Activated CD8-positive, alpha-beta memory T cell treated with anti-CD3 and anti-CD28 coated beads for 1 hour (primary cell): ENCODE results near the gene NCAPH2.

Experiments used
- DNase-seq, 2 donors: peaks; one replicate each; pipeline ENCODE4 v3.0.0-alpha.2; 2020; ENCODE audit warnings: low read depth in 1 of 2; ENCODE audit errors: extremely low read depth in 1 of 2

NCAPH2 gene

DNA sequence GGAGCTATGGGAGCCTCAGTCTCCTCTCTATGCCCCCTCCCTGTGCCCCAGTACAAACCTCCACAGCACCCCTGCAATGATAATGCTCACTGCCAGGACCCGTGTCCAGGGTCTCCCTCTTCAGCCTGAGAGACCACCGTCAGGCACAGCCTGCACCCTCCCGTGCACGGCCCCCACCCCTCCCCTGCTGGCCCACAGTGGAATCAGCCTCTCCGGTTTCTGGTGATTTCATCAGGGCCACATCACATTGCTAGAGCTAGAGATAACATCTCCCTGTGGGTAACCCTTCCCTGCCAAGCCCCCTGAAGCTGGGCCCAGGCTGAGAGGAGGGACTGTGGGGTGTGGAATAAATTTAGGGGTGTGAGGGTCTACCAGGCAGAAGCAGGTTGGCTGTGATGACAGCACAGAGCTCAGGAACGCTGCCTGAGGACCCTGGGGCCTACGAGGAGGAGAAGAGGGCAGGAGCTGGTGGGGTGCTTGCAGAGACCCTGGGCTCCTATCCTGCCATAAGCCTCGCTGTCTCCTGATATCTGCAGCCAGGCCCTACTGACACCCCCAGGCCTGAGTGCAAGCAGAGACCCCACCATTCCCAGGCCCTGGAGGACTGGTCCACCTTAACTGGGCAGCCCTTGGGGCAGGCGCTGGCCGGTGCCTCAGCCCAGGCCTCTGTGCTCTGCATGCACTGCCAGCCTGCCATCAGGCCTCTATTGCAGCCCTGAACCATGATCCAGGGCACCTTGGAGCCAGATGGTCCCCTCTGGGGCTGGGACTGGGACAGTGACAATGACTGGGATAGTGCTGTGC is 37.7 kb downstream of the NCAPH2 start, which contains the start of gene KLHDC7B:
Gene KLHDC7B (plus strand): TSS at position 378 of the 804 bp plus-strand sequence. CDS start 345 bp downstream, at position 723.
- no peak for DNase-seq

DNA sequence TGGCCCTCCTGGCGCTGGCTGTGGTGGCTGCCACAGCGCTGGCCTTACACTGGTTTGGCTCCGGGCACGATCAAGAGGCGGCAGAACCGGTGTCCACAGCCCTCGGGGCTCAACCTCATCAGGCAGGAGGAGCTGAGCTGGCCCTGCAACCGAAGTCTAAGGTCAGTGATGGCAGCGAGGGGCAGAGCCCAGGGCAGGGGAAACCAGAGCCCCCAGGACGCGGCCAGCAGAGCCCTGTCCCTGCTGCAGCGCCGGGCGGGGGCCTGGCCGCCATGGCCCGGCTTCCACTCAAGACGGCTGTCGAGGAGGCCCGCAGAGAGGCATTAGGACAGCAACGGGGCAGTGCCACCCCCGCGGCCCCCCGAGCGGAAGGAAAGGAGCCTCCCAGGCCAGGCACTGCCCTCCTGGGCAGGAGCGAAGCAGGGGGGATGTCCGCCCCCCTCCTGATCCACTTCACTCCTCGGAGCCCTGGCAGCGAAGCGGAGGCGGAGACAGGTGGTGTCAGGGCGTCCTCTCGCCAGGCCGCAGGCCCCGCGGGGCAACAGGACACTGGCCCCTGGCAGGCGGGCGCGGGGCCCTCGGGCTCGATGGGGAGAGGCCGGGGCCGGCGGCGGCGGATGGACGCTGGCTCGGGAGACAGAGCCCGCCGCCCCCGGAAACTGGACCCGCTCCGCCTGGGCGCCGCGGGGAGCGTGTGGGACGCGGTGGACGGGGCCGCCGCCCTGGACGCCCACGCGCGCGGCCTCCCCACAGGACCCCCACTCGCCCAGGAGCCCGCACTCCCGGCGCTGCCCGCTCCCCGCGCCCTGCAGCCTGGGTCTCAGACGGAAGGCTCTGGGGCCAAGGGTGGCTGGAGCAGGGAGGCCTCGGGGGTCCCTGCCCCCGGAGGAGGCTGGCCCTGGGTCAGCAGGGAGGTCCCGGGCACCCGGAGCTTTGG is 38.6 kb downstream of the NCAPH2 start:
- no peak for DNase-seq

DNA sequence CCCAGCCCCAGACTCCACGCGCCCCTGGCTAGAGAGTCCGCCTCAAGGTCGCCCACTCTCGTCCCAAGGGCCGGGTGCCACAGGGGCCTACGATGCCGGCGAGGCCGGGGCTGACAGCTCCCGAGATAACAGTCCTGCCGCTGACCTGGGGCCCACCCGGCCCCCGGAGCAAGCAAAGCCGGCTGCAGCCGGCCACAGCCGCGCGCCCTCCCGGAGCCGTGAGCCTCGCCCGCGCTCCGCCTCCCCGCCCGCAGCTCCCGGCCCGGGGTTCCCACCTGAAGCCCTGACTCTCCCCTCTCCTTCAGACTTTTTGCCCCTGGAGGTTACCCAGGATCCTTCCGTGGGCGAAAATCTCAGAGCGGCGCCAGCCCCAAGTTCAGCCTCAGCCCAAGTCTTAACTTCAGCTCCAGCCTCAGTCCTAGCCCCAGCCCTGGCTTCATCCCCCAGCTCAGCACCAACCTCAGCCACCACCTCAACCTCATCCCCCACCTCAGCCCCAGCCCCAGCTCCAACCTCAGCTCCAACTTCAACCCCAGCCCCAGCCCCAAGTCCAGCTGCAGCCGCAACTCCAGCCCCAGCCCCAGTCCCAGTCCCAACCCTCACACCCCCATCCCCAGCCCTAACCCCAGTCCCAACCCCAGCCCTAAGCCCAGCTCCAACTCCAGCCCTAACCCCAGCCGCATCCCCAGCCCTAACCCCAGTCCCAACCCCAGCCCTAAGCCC is 39.4 kb downstream of the NCAPH2 start:
- DNase-seq = no peak

DNA sequence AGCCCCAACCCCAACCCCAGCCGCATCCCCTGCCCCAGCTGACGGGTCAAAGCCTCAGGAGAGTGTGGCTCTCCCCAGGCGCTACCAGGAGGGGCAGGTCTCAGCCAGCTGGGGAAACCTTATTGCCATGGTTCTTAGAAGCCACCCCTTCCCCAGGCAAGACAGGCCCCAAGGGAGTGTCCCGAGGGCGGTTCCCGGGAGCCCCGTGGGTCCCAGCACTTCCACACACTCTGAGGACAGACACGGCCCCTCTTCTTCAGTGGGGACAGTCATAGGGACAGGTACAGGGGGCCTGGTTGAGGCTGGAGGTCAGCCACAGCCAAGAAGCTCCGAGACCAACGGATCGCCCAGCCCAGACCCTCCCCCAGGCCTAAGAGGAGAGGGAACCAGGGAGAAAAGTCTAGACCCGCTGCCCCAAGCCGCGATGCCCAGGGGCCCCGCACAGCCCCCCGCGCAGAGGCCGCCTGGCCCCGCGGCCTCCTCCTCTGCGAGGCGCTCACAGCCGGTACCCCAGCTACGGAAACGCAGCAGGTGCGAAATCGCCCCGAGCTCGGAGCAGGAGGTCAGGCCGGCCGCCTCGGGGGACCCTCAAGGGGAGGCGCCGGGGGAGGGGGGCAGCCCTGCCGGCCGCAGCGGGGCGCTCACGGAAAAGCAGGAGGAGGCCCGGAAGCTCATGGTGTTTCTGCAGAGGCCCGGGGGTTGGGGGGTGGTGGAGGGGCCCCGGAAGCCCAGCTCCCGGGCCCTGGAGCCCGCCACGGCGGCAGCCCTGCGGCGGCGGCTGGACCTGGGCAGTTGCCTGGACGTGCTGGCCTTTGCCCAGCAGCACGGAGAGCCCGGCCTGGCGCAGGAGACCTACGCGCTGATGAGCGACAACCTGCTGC is 40.3 kb downstream of the NCAPH2 start:
- peak in 1 of 2 donors; percentile 45 for DNase-seq

DNA sequence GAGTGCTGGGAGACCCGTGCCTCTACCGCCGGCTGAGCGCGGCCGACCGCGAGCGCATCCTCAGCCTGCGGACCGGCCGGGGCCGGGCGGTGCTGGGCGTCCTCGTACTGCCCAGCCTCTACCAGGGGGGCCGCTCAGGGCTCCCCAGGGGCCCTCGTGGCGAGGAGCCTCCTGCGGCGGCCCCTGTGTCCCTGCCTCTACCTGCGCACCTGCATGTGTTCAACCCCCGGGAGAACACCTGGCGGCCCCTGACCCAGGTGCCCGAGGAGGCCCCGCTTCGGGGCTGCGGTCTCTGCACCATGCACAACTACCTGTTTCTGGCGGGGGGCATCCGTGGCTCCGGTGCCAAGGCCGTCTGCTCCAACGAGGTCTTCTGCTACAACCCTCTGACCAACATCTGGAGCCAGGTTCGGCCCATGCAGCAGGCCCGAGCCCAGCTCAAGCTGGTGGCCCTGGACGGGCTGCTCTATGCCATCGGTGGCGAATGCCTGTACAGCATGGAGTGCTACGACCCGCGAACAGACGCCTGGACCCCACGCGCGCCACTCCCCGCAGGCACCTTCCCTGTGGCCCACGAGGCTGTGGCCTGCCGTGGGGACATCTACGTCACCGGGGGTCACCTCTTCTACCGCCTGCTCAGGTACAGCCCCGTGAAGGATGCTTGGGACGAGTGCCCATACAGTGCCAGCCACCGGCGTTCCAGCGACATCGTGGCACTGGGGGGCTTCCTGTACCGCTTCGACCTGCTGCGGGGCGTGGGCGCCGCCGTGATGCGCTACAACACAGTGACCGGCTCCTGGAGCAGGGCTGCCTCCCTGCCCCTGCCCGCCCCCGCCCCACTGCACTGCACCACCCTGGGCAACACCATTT is 41.1 kb downstream of the NCAPH2 start:
- no peak for DNase-seq

DNA sequence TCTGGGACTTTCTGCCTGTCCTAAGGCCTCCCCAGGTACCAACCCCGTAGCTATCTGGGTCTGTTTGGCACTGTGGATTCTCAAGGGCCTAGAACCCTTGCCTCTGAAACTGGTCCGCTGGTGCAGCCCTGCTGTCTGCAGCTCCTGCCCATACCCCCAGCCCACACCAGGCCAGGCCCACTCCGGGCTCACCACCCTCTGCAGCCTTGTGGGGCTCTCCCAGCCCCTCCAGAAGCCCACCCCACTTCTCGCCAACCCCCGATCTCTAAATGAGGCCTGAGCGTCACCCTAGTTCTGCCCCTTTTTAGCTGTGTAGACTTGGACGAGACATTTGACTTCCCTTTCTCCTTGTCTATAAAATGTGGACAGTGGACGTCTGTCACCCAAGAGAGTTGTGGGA is 42.4 kb downstream of the NCAPH2 start:
- no peak for DNase-seq

DNA sequence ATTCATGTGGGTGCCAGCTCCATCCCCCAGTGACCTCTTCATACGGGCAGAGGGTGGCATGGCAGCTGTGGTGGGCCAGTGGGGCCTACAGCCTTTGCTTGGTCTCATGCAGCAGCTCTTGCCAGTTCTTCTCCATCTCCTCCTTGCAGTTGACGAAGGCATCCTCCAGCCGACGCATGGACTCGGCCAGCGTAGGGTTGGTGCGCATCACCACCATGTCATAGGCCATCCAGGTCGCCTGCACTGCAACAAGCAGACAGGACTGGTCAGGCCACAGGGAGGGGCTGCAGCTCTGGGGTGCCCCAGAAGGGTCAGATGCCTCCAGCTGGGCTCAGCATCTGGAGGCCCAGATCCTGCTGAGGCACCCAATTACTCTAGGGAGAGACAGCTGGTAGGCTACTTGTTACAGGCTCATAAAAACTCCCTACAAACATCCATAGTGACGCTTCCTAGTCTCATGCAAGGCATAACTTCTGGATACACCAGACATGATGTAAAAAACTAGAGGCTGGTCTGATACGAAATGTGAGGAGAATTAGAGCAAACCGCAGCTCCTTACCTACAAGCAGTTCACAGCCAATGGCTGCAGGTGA is 43.2 kb downstream of the NCAPH2 start:
- DNase-seq = no peak

DNA sequence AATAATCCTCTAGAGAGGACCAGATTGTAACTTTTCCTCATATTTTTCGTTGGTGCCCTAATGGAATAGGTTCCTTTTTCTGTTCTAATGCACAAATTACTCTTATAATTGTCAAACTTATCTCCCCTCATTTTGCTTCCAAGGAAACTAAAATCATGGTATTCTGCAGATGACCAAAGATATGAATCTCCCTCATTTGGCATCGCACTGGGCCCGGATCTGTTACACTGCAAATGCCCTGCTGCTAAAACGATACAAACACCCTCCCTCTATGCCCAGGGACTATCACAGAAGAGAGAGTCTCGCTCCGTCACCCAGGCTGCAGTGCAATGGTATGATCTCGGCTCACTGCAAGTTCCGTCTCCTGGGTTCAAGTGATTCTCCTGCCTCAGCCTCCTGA is 45.3 kb downstream of the NCAPH2 start:
- no peak for DNase-seq

DNA sequence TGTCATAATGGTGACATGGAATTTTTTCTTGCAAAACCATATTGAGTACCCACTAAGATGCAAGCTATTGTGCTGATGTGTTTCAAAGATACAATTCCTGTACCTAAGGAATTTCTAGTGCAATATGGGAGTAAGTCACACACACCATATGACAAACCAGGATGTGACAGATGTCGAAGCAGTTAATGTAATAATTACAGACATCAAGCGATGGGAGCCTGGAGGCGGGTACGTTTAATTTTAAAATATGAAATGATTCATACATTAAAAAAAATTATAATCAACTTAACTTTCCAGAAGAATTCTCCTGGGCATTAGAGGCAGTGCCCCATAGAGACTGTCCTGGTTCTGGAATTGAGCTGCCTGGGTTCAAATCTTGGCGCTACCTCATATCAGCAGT is 48.7 kb downstream of the NCAPH2 start:
- DNase-seq = no peak

DNA sequence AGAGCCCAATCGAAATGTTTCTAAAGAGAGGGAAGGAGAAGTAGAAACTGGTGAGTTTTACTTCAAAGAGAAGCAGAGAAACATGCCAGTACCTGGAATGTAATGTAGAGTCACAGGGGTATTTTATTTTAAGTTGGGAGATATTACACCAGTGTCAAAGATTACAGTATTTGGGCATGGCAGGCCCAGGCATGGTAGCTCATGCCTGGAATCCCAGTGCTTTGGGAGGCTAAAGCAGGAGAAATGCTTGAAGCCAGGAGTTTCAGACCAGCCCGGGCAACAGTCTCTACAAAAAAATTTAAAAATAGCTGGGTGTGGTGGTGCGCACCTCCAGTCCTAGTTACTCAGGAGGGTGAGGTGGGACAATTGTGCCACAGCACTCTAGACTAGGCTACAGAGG is 52.0 kb downstream of the NCAPH2 start:
- no peak for DNase-seq

DNA sequence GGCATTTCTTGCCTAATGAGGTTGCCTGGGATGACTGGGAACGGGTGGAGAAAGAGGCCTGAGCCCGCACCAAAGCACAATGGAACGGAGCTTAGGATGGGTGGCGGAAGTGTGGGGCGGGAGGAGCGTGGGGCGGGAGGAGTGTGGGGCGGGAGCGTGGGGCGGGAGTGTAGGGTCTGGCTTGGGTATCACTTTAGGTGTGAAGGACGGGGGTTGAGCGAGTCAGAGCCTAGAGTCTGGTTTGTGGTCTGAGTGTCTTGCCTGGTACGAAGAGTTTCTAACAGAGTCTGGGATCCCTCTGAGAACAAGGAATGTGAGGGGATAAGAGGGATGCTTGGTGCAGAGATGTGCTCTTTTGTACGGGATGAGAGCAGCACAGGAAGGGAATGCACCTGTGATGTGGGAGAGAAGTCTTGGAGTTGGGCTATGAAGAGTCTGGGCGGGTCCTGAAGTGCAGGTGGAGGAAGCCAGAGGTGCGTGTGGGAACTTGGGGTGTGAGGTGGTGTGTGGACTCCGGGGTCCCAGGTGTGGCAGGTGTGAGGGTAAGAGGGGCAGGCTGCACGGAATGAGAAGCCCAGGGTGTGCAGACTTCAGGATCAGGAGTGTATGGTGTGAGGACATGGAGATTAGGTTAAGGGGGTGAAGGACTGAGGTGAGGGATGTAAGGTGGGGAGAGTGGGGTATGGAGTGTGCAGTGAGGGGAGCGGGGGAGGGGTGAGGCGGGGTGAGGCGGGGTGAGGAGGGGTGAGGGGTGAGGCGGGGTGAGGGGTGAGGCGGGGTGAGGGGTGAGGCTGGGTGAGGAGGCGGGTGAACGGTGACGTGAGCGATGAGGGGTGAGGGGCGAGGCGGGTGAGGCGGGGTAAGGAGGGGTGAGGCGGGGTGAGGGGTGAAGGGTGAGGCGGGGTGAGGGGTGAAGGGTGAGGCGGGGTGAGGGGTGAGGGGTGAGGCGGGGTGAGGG is 53.7 kb downstream of the NCAPH2 start:
- DNase-seq = no peak

DNA sequence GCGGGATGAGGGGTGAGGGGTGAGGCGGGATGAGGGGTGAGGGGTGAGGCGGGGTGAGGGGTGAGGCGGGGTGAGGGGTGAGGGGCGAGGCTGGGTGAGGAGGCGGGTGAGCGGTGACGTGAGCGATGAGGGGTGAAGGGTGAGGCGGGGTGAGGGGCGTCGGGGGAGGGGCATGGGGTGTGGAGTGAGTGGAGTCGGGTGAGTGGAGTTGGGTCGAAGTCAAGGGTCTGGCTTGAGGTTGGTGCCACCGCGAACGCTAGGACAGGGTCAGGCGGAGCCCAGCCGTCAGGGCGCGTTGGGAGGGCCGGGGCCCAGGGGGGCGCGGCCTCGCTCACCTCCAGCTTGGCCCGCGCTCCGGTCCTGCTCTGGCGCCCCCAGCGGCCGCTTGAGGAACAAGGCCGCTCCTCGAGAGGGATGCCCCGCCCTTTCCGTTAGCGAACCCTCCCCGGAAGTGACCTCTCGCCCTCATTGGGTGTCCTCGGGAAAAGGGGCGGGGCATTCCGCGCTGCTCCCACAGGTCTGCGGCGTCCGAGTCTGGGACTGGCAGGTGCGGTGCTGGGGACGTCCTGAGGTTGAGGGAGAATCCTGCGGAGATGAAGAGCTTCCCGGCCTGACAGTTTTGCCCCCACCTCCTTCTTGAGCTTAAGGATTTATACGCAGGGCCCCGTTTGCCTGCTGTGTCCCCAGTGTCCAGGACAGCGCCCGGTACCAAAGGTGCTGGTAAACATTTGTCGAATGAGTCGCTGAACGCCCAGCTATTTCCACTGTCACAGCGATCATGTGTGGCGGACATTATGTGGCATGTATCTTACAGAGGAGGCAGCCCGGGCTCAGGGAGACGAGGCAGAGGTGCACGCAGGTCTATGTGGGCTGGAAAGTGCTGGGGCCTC is 54.7 kb downstream of the NCAPH2 start, which contains the start of gene SYCE3:
Gene SYCE3 (minus strand): TSS at position 397 of the 890 bp plus-strand sequence. CDS start 6,514 bp downstream, outside the sequence.
- peak; percentile 90 to 97 for DNase-seq

DNA sequence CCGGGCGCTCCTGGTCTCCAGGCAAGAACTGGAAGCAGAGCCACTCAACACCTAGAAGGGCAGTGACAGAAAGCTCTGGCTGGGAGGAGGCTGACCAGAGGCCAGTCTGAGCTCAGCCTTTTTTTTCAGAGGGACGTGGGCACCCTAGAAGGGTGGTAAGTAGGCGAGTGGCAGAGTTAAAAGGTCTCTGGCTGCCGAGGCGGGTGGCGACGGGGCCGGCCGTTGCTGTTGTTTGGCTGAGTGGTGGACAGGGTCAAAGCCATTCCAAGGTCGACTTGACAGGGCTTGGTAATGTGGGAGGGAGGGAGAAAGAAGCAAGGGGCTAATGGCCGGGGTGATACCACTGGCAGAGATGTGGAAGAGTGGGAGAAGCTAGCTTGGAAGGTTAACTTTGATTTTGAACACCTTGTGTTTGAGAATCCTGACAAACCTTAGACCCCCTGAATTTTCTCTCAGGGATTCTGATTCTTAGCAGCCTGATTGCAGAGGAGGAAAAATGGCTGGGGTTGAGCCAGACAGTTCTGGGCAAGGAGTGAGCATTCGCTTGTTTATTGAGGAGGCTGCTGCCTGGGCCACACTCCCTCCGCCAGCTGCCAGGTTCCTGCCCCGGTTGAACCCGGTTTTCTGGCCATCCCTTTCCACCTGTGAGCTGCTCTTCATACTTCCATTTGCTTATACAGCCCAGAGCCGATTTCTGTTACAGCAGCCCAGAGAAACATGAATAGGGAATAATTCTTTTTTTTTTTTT is 55.6 kb downstream of the NCAPH2 start:
- no peak for DNase-seq

DNA sequence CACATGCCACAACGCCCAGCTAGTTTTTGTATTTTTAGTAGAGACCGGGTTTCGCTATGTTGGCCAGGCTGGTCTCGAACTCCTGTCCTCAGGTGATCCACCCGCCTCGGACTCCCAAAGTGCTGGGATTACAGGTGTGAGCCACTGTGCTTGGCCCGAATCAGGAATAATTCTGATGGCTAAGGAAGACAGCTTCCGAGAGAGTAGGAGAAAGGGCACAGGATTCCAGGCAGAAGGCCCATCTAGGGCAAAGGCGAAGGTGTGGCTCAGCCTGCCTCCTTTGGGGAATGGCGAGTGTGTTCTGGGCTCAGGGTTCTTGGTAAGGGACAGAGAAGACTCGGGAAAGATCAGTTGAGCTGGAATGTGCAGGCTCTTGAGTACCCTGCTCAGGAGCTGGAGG is 56.3 kb downstream of the NCAPH2 start:
- no peak for DNase-seq

DNA sequence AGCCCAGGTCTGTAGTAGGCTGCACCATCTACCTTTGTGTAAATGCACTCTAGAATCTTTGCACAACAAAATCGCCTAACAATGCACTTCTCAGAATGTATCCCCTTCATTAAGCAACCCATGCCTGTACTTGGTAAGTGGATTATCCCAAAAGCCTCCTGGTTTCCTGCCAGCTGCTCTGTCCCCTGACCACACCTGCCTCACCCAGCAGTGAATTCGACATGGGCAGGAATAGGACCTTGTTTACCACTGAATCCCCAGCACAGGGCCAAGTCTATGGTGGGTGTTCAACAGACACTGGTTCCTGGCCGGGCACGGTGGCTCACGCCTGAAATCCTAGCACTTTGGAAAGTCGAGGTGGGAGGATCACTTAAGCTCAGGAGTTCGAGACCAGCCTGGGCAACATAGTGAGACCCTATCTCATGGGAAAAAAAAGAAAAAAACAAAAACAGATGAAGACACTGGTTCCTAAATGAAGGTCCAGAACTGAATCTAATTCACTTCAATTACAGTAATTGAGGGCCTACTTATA is 59.8 kb downstream of the NCAPH2 start:
- DNase-seq = no peak

DNA sequence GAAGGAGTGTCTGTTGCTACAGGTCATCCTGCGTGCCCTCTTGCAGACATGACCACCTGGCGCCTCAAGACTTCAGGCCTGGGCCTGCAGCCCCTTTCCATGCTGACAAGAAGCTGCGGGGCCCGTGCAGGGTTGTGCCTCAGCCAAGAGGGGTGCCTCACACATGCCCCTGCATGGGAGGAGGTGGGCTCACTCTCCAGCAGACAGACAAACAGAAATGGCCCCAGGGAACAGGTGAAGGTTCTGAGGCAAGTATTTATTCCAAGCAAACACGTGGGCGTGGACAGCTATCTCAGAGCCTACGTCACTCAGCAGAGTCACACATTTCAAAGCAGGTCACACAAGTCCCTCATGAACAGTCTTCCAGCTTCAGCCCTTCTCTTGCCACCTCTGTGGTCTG is 60.6 kb downstream of the NCAPH2 start:
- no peak for DNase-seq
